Adrenal gland (tissue), 12 donors: ENCODE measurements around the gene TESPA1. TPM values are rescaled to one million over a fixed set of nuclear protein-coding genes. Genes with fewer than 3 reads are reported as not detected.

Experiments
- DNase-seq, 7 donors: peaks; one replicate each; pipeline ENCODE4 v3.0.0-alpha.2; 2019 to 2020
- H3K27ac ChIP-seq, 5 donors: fragments of 200-600 bp; sonication (generic) in 4 of 5; 1 replicate in 3 of 5; 2 replicates in 2 of 5; pipeline versions ENCODE4 v1.5.1 to v1.8.0; 2016 to 2020; ENCODE audit warnings: mild to moderate bottlenecking in 1 of 5
- H3K27me3 ChIP-seq: fragments of 200-600 bp; 2 replicates; pipeline ENCODE4 v1.8.0; 2021
- H3K36me3 ChIP-seq, 2 donors: fragments of 200-600 bp; replicated peaks in 1 of 2; 1 replicate in 1 of 2; 2 replicates in 1 of 2; pipeline versions ENCODE4 v1.5.1 to v1.8.0; 2018 to 2022
- H3K4me1 ChIP-seq, 2 donors: fragments of 200-600 bp; replicated peaks in 1 of 2; 1 replicate in 1 of 2; 2 replicates in 1 of 2; pipeline versions ENCODE4 v1.5.1 to v1.8.0; 2018 to 2021
- H3K4me3 ChIP-seq, 4 donors: fragments of 200-600 bp; sonication (generic) in 3 of 4; one replicate each; pipeline ENCODE4 v1.5.1; 2016 to 2018
- H3K9me3 ChIP-seq, 3 donors: fragments of 200-600 bp; sonication (generic) in 1 of 3; replicated peaks in 1 of 3; 1 replicate in 2 of 3; 2 replicates in 1 of 3; pipeline versions ENCODE4 v1.5.1 to v1.8.0; 2016 to 2021
- CTCF ChIP-seq, 6 experiments: fragments of 450-650 bp in 4 of 6; fragments of 200-600 bp in 2 of 6; sonication (generic) in 1 of 6; IDR thresholded peaks; 1 replicate in 5 of 6; 2 replicates in 1 of 6; pipeline versions ENCODE4 v1.5.1 to v1.8.0; 2016 to 2021; ENCODE audit warnings: antibody characterized with exemption in 6 of 6, mild to moderate bottlenecking in 2 of 6, moderate library complexity in 1 of 6
- POLR2A ChIP-seq, 2 donors: fragments of 450-650 bp; IDR thresholded peaks; one replicate each; pipeline ENCODE4 v1.6.1; 2017; ENCODE audit warnings: antibody characterized with exemption in 2 of 2, mild to moderate bottlenecking in 2 of 2, moderate library complexity in 1 of 2
- WGBS, 4 donors: extraction: QIAGEN DNeasy Blood & Tissue Kit in 2 of 4; methylation state at CpG; one replicate each; pipeline versions ENCODE4 v1.1.5 to v1.1.7; 2013 to 2017; 5-methylcytosine and 5-hydroxymethylcytosine counted together
- intact Hi-C, 2 donors: fragments of 100-400 bp; cut with DNase I; formaldehyde crosslinking; loops; one replicate each; pipeline versions ENCODE4 v1.14.1 to v1.15.0; 2022 to 2023
- polyA plus RNA-seq, 3 donors: library from polyadenylated mRNA; stranded (reverse); fragments of 200-250 nt in 2 of 3; fragments of 350-450 nt in 1 of 3; fragmentation: Illumina TruSeq in 1 of 3; extraction: RNeasy Lipid Tissue Mini Kit (QIAGEN cat#74804) in 1 of 3; gene quantifications; one replicate each; pipeline ENCODE4 v1.2.3, GENCODE V29; 2013 to 2014
- total RNA-seq, 9 donors: library from RNA; depleted of rRNA in 4 of 9; stranded (reverse); fragments of >200 nt in 4 of 9; fragments of 120-200 nt in 1 of 9; fragmentation: NEBNext Ultra II Directional in 1 of 9; extraction: Animal tissue kit (Norgen Biotek cat#: 25700) in 1 of 9; gene quantifications; one replicate each; pipeline versions ENCODE4 v1.1.0 to v1.2.4, GENCODE V29; 2013 to 2023
- donor health status: healthy with polysubstance abuse.
- donor health status: Bipolar disorder and iron deficiency.
- donor health status: DM: yes; HTN: yes; CAD: no.
- donor health status: DM: no; HTN: no; CAD: no.
- donor health status: DM: no; HTN: no; CAD: no.
- donor health status: DM: yes; HTN: yes; CAD: no.

TESPA1 gene
- total and polyA plus RNA-seq, 12 donors = 0.11 to 2.0 (median 0.23) TPM; not detected in 3

DNA sequence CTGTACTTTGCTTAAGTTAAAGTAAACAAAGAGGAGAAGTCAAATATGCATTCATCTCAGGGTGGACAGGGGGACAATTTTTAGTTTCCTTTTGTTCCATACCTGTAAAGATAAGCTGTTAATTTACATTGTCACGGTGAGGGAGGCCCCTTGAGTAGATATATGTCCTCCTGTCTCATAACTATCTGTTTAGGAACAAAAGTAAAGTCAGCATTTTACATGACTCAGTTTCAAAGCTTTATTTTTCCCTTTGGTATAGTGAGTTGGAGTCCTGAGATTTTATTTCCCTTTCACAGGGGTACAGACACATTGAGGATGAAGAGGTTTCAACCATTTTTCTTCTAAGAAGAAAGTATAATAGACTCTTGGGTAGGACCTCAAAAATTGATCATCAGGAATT is 50.1 kb downstream of the TESPA1 start:
- intact Hi-C loops = no loop called here
- Histone ChIP-seq H3K9me3 (no peaks in the 10 kb centered on the region), H3K4me1 (no peaks in the 10 kb centered on the region), H3K4me3 (no peak overlapping the region), H3K36me3 (no peaks in the 10 kb centered on the region), H3K27me3 (no peaks in the 10 kb centered on the region), H3K27ac (peak overlapping the region in 1 of 5 donors; percentile 80)
- WGBS, 4 donors = 50 to 88% (median 78%) methylated on average over 1 of the region's 1 CpG
- TF ChIP-seq CTCF (IDR thresholded peaks at IDR 0.05) (no peak), POLR2A (IDR thresholded peaks at IDR 0.05) (no peak)
- DNase-seq = no peak

DNA sequence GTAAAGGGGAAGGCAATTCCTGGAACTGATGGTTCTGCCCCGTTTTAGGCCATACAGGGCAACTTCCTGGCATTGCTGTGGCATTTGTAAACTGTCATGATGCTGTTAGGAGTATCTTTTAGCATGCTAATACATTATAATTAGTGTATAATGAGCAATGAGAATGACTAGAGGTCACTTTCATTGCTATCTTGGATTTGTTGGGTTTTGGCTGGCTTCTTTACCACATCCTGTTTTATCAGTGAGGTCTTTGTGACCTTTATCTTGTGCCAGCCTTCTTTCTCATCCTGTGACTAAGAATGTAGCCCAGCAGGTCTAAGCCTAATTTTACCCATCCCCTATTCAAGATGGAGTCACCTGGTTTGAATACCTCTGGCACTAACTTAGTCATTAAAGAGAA is 51.2 kb downstream of the TESPA1 start:
- Histone ChIP-seq H3K27me3 (no peaks in the 10 kb centered on the region), H3K4me3 (no peak overlapping the region), H3K9me3 (no peaks in the 10 kb centered on the region), H3K27ac (peak overlapping the region in 1 of 5 donors; percentile 71), H3K36me3 (no peaks in the 10 kb centered on the region), H3K4me1 (no peaks in the 10 kb centered on the region)
- 13 to 52% (median 30%) methylated on average over 1 of the region's 1 CpG for WGBS, 4 donors
- DNase-seq = peak in 2 of 7 donors; percentile 40 to 62
- intact Hi-C loops = no loop called here
- TF ChIP-seq CTCF (IDR thresholded peaks at IDR 0.05) = no peak
- no peak for TF ChIP-seq POLR2A (IDR thresholded peaks at IDR 0.05)

GRCh38 chr12:54932691-54933090 is 51.9 kb downstream of the TESPA1 start:
- Histone ChIP-seq H3K4me1 (no peaks in the 10 kb centered on the region), H3K27me3 (no peaks in the 10 kb centered on the region), H3K36me3 (no peaks in the 10 kb centered on the region), H3K4me3 (no peak overlapping the region), H3K9me3 (no peaks in the 10 kb centered on the region), H3K27ac (peak overlapping the region in 1 of 5 donors; percentile 71)
- peak in 2 of 7 donors; percentile 28 to 42 for DNase-seq
- TF ChIP-seq POLR2A (IDR thresholded peaks at IDR 0.05) (no peak), CTCF (IDR thresholded peaks at IDR 0.05) (no peak)
- 55 to 81% (median 73%) methylated on average over 2 of the region's 2 CpGs for WGBS, 4 donors
- intact Hi-C loops = no loop called here

GRCh38 chr12:54932038-54932437 is 52.5 kb downstream of the TESPA1 start:
- Histone ChIP-seq H3K36me3 (no peaks in the 10 kb centered on the region), H3K9me3 (no peaks in the 10 kb centered on the region), H3K27me3 (no peaks in the 10 kb centered on the region), H3K4me1 (no peaks in the 10 kb centered on the region), H3K27ac (no peak overlapping the region), H3K4me3 (no peak overlapping the region)
- intact Hi-C loops = no loop called here
- TF ChIP-seq CTCF (IDR thresholded peaks at IDR 0.05) (no peak), POLR2A (IDR thresholded peaks at IDR 0.05) (no peak)
- DNase-seq = no peak
- WGBS, 4 donors = 91 to 97% (median 94%) methylated on average over 4 of the region's 4 CpGs
